GM13976 (cell line): ENCODE measurements around the gene HSD17B12.

Source experiments
- DNase-seq: peaks from one replicate; pipeline ENCODE4 v3.0.0; 2012; ENCODE audit warnings: low spot score
- in situ Hi-C: fragments of 300-500 bp; cut with MboI; formaldehyde crosslinking; loops from one replicate; pipeline ENCODE4 v1.12.0; 2022; ENCODE audit warnings: low sequenced_read_pairs, mixed read lengths, inconsistent platforms; ENCODE audit not compliant: unreplicated experiment
- TF ChIP-seq, protein P1 (sequence below): IDR thresholded peaks from 2 replicates; pipeline ENCODE4 v1.5.1; 2012; ENCODE audit warnings: borderline replicate concordance, mild to moderate bottlenecking; ENCODE audit not compliant: insufficient read depth; ENCODE audit errors: extremely low read depth, missing control alignments, control extremely low read depth

The HSD17B12 gene

GRCh38 chr11:43868852-43869567 is 188.5 kb downstream of the HSD17B12 start:
- in situ Hi-C loops: no loop called here
- TF ChIP-seq, protein P1, sequence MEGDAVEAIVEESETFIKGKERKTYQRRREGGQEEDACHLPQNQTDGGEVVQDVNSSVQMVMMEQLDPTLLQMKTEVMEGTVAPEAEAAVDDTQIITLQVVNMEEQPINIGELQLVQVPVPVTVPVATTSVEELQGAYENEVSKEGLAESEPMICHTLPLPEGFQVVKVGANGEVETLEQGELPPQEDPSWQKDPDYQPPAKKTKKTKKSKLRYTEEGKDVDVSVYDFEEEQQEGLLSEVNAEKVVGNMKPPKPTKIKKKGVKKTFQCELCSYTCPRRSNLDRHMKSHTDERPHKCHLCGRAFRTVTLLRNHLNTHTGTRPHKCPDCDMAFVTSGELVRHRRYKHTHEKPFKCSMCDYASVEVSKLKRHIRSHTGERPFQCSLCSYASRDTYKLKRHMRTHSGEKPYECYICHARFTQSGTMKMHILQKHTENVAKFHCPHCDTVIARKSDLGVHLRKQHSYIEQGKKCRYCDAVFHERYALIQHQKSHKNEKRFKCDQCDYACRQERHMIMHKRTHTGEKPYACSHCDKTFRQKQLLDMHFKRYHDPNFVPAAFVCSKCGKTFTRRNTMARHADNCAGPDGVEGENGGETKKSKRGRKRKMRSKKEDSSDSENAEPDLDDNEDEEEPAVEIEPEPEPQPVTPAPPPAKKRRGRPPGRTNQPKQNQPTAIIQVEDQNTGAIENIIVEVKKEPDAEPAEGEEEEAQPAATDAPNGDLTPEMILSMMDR: no peak
- peak; percentile 76 for DNase-seq

DNA sequence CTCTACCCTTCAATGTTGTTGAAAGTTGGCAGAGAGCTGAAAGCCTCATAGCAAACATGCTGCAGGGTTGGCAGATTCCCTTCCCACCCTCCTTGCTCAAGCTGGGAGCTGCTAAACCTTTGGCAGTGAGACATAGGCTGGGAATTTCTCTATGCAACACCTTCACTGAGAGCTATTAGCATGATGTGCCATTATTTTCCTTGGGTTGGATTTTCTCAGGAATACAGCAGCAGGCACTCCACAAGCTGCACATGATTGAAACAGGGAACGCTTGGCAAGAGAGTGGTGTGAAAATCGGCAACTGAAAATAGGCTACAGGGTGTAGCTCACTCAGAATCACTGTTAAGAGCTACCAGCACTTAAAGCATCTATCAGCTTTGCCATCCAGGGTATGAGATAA is 190.5 kb downstream of the HSD17B12 start:
- in situ Hi-C loops: no loop called here
- TF ChIP-seq, protein P1: no peak
- no peak for DNase-seq

GRCh38 chr11:43872995-43873394 is 192.5 kb downstream of the HSD17B12 start:
- in situ Hi-C loops: no loop called here
- TF ChIP-seq, protein P1: no peak

GRCh38 chr11:43874078-43874477 is 193.5 kb downstream of the HSD17B12 start:
- TF ChIP-seq, protein P1: no peak
- DNase-seq: no peak
- in situ Hi-C loops: no loop called here

More at GRCh38 chr11:43872995-43873394, 192.5 kb downstream of the HSD17B12 start:
- no peak for DNase-seq

DNA sequence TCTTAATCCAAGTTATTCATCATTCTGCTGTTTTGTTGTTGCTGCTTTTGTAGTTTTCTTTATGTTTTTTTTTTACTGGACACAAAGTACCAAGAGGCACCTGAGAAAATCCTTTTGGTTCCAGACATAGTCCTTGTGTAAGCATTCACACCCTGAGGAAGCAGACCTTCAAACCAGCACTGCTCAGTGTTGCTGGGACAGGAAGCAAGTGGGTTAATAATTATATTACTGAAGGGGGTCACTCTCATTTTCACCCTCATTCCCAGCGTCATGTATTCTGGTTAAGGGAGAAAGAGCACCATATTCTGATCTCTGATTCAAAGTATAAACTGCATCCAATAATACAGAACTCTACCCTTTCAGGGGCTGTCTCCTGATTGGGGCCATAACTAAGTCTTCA is 194.2 kb downstream of the HSD17B12 start:
- in situ Hi-C loops: no loop called here
- no peak for DNase-seq
- TF ChIP-seq, protein P1: no peak

GRCh38 chr11:43879789-43880639 is 199.5 kb downstream of the HSD17B12 start:
- in situ Hi-C loops: no loop called here
- TF ChIP-seq, protein P1: no peak
- no peak for DNase-seq
